Activated CD8-positive, alpha-beta memory T cell treated with anti-CD3 and anti-CD28 coated beads, Interleukin-2, amount 50 U/mL, for 48 hours (primary cell): ENCODE results near the gene AMDHD2.

Source experiments
- DNase-seq: peaks from one replicate; pipeline ENCODE4 v3.0.0-alpha.2; 2020

AMDHD2 gene

GRCh38 chr16:2500430-2500917 lies 19.7 kb upstream of the AMDHD2 start:
- DNase-seq, result no peak

GRCh38 chr16:2500918-2501750 lies 19.0 kb upstream of the AMDHD2 start:
- DNase-seq, result peak; percentile 94

- no peak for DNase-seq
These were observed 17.9 kb upstream of the AMDHD2 start for GRCh38 chr16:2501946-2502895.

- no peak for DNase-seq
These were observed 14.5 kb upstream of the AMDHD2 start for GRCh38 chr16:2505695-2506094.

GRCh38 chr16:2507052-2507659 lies 13.0 kb upstream of the AMDHD2 start:
- no peak for DNase-seq

- DNase-seq, result no peak
These were observed 12.5 kb upstream of the AMDHD2 start for GRCh38 chr16:2507665-2508064.

GRCh38 chr16:2508722-2509400 lies 11.3 kb upstream of the AMDHD2 start:
- no peak for DNase-seq

GRCh38 chr16:2511128-2511800 lies 8.9 kb upstream of the AMDHD2 start:
- DNase-seq, result no peak

GRCh38 chr16:2511996-2512734 lies 8.0 kb upstream of the AMDHD2 start:
- DNase-seq, result no peak

- no peak for DNase-seq
These were observed 7.3 kb upstream of the AMDHD2 start for GRCh38 chr16:2512735-2513404.

GRCh38 chr16:2513405-2514332 lies 6.5 kb upstream of the AMDHD2 start, which contains the start of gene ATP6V0C:
ATP6V0C (plus strand) TSS chr16:2513952; CDS start chr16:2514104, 152 bp downstream.
- DNase-seq, result peak; percentile 96

GRCh38 chr16:2514333-2515179 lies 5.6 kb upstream of the AMDHD2 start:
- DNase-seq, result no peak

- no peak for DNase-seq
These were observed 4.9 kb upstream of the AMDHD2 start for GRCh38 chr16:2515180-2515851.

GRCh38 chr16:2516391-2517240 lies 3.6 kb upstream of the AMDHD2 start:
- DNase-seq, result no peak

- no peak for DNase-seq
These were observed 2.1 kb upstream of the AMDHD2 start for GRCh38 chr16:2517954-2518605.
